GM12891 (cell line): Measurements from ENCODE around the gene MS4A10.

ENCODE experiments used
- PAX5 ChIP-seq: IDR thresholded peaks from 2 replicates; pipeline ENCODE4 v1.6.1; 2011; ENCODE audit warnings: low read length, moderate library complexity, mild to moderate bottlenecking; ENCODE audit not compliant: insufficient read depth, severe bottlenecking
- POLR2A ChIP-seq: IDR thresholded peaks from 2 replicates; pipeline ENCODE4 v1.6.1; 2011; ENCODE audit warnings: low read depth, low read length, control low read depth
- POLR2AphosphoS5 ChIP-seq: IDR thresholded peaks from 2 replicates; pipeline ENCODE4 v1.6.1; 2011; ENCODE audit warnings: low read depth, low read length, control low read depth

GRCh38 chr11:60783911-60784310 is 1.2 kb upstream of the MS4A10 start:
- TF ChIP-seq POLR2AphosphoS5 (no peak), POLR2A (no peak), PAX5 (no peak)
